Renal cortex interstitium (tissue), 11 donors: ENCODE results near the gene NELFB. TPM values are rescaled to one million over a fixed set of nuclear protein-coding genes. Genes with fewer than 3 reads are reported as not detected.

Experiments used
- DNase-seq, 11 donors: peaks; one replicate each; pipeline ENCODE4 v3.0.0-alpha.2; 2013; ENCODE audit warnings: low read depth in 9 of 11, low spot score in 4 of 11; ENCODE audit errors: extremely low read depth in 1 of 11
- polyA plus RNA-seq, 3 donors: library from polyadenylated mRNA; unstranded; fragments of 120-200 nt; gene quantifications; one replicate each; pipeline ENCODE4 v1.2.1, GENCODE V29; 2013; ENCODE audit not compliant: insufficient read length in 3 of 3

The NELFB gene
- polyA plus RNA-seq, 3 donors = 49.8 to 62.2 (median 55.2) TPM

DNA sequence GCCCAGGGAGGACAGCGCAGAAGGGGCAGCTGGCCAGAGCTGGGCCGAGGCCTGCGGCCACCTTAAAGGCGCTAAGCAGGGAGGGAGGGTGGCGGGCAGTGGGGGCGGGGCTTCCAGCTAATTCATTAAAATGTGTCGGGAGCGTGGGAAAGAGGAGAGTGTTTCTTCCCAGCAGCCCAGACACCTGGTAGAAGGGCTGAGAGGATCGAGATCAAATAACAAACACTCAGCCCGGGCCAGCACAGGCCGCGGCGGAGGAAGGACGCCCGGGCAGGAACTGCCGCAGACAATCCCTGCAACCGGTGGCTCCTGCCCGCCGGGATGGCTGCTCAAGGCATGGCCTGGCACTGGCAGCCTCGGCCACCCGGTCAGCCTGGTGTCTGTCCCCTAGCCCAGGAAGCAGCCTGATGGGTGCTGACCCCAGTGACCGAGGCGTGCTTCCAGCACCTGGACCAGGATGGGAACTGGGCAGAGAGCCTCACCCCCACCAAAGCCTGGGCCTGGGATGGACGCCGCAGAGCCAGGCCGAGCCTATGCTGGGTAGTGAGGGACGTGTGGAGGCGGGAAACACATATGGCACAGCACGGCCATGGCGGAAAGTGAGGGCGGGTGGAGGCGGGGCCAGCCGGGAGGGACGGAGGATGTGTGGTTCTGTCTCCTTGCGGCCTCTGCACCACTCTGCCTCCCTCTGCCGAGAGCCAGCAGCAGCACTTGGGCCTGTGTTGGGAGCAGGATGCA is 50.1 kb downstream of the NELFB start:
- no peak for DNase-seq

DNA sequence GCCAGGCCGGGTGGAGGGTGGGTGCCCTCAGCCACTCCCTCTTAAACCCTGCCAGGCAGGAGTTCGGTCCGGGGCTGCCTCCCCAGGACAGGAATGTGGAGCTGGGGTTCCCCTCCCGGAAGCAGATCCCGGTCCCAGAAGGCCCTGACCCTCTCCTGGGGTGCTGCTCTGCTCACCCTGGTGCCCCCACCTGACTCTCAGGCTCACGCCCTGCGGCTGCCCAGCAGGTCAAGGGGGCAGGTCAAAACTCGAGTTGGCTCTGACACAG is 50.6 kb downstream of the NELFB start:
- DNase-seq = no peak

DNA sequence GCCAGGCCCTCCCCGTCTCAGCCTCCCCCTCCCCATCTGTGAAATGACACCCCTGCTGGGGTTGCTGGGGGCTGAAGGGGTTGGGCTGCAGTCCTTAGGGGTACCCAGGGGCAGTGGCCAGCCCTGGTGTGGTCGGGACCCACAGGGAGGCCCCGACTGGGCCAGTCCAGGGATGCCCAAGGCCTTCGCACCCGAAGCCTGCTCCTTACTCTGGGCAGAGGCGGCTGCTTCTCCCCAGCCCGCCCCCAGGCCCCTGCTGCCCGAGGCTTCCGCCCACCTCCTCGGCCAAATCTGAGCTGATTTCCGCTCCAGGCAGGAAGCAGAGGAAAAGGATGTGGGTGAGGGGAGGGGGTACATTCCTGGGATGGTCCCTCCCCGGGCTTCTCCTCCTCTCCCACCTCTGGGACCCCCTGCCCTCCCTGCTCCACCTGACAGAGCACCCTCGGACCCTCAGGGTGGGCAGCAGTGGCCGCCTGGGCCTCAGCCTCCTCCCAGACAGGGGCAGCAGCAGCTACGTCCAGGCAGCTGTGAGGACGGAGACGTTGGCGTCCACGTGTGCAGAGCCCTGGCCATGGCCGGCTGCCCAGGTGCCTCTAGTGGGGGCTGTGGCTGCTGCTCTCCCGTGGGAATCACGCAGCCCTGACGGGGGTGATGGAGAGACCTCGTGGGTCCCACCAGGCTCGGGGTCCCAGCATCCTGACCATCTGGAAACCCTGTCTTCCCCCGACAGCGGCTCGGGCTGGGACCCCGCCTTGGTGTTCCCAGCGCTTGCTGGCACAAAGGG is 51.1 kb downstream of the NELFB start:
- no peak for DNase-seq

DNA sequence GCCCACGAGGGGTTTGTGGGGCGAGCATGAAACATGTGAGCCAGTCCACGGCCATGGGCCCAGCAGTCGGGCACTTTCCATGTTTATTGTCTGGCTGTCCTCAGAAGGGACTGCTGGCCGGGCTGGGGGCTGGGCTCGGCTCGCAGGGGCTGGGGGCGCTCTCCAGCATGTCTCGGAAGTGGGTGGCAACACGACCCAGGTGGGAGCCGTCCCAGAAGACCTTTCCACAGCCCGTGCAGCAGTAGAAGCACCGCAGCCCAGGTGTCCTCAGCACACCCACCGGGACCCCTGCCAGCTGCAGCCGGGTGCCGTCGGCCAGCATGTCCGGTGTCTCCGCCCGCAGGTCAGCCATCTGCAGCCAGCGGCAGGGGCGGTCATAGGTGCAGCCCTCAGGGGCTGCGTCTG is 51.7 kb downstream of the NELFB start:
- DNase-seq = no peak

DNA sequence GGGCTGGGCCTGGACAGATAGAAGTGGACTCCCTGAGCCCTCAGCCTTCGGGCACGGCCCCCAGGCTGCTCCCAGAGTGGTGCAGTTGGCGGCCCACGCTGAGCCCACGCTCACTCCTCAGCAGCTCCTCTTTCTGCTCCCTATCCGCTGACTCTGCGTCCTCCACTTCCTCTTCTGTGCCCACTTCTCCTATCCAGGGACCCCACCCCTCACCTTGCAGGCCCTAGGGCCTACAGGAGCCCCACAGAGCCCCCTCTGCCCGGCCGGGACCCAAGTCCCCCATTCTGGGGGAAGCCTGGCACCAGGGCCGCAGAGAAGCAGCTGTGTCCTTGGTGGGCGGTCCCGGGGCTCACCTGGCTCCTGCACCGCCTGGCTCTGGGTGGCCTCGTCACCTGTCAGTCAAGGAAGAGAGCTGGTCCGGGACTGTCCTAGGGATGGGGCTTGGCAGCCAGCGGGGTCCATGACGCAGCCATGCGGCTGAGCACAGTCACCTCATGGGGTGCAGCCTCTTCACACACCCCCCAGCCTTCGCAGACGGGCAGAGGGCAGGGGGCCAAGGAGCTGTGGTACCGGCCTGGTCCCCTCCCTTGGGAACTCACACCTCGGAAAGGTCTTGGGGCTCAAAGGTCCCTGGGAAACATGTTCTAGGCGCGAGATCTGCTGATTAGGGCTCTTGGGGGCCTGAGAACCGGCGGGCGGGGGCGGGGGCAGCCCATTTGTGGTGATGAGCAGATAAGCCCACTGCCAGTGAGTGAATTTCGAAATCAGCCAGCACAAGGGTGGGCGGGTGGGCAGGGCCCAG is 52.3 kb downstream of the NELFB start:
- no peak for DNase-seq

DNA sequence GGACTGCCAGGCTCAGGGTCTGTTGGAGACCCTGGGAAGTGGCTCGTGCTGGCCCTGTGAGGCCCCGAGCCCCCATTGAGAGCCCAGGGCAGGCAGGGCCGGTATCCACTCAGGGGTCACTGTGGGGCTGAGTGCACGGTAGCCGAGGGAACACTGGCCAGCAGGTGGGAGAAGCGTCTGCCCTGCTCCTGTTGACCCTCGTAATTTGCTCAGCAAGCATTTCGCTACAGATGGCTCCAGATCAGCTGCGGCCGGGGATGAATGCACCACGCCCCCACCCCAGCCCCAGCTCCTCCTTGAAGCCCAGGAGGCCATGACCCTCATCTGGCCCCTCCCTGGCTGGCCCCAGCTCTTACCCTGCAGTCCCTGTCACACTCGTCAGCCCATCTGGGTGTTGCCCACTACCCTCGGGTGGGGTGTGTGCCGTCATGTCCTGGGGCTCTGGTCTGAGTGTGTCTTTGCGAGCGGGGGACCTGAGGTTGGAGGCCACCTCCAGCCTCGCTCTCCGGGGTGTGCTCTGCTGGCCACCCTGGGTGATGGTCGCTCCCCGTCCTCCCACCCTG is 53.0 kb downstream of the NELFB start:
- no peak for DNase-seq

DNA sequence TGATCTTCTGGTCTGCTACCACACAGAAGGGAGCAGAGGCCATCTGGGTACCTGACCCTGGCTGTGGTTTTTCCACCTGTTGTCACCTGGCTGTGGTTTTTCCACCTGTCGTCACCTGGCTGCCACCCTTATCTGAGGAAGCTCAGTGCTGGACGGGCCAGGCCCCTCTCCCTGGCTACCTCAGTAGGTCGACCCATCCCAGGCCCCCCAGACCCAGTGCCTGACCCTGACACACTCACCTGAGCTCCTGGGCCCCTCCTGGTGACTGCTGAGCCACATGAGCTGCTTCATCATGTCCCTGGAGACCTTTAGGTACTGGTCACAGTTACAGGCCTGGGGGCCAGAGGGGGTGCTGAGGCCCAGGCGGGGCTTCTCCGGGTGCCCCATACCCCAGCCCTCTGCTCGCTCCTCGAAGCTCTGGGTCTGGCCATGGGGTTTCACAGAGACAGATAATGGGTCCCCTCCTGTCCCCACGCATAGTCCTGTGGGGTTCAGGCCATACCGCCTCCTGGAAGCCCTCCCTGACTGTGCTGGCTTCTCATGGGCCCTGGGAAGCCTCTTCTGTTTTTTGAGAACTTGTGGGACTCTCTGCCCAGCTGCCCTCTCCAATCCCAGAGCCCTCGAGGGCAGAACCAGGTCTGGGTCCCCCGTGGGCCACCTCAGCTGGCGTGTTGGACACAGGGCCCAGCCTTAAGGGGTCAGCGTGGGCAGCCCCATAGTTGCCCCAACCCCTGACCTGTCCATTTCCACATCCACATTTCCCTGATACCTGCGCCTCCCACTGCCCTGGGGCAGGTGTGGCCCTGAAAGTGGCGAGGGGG is 54.5 kb downstream of the NELFB start:
- DNase-seq = no peak

DNA sequence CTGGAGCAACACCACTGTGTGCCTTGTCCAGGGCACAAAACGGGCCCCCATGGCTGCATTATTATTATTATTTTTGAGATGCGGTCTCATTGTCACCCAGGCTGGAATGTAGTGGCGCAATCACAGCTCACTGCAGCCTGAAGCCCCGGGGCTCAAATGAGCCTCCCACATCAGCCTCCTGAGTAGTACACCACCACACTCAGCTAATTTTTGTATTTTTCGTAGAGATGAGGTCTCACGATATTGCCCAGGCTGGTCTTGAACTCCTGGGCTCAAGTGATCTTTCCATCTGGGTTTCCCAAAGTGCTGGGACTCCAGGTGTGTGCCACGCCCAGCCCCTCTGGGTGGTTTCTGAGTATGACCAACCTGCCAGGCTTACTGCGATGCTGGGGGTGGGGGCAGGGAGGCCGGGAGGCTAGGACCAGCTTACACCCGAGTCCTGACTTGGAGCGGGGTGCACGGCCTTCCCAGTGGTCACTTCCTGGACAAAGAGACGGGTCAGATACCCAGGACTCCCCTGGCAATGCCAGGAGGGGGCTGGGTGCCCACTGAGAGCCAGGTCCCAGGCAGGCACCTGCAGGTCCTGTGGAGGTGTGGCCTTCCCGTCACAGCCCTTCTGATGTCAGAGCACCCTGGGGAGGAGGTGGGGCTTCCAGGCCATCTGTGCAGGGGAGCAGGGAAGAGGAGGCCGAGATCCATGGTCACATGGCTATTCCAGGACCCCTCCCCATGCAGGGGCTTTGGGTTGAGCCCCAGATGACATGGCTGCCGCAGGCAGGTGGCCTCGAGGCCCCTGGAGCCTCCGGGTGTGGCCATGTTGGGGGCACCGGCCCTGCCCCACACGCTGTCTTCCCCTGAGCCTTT is 55.3 kb downstream of the NELFB start:
- no peak for DNase-seq

DNA sequence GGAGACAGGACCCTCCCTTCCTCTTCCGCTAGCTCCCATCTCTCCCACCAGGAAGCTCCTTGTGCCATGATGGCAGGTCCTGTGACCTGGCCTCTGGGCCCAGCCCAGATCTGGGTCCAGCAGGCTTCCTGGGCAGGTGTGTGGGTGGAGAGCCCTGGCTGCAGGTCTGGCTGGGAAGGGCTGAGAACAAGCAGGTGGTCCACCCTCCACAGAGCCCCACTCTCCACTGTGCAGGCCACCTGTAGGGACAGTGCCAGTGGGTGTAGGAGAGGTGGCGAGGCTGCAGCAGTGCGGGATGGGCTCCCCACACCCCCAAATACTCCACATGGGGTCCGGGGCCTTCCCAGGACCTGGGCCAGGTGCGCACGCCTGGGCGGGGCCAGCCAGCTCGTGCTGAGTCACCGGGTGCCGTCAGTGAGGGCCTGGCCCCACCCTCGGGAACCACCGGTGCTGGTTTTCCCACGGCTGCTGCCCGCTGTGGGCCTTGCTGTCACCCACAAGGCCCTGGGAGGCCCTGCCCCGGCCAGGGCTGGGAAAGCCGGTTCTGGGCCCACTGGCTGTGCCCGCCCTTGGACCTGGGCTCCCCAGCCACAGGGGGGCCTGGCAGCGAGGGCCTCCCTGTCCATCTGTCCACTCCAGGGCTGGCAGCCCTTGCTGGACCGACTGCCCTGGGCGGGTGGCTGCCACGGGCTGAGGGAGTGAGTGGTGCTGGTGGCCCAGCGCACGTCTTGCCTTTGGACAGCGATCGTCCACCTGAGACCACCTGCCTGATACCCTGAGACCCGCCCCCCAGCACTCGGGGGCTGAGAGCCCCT is 56.3 kb downstream of the NELFB start:
- DNase-seq = no peak

DNA sequence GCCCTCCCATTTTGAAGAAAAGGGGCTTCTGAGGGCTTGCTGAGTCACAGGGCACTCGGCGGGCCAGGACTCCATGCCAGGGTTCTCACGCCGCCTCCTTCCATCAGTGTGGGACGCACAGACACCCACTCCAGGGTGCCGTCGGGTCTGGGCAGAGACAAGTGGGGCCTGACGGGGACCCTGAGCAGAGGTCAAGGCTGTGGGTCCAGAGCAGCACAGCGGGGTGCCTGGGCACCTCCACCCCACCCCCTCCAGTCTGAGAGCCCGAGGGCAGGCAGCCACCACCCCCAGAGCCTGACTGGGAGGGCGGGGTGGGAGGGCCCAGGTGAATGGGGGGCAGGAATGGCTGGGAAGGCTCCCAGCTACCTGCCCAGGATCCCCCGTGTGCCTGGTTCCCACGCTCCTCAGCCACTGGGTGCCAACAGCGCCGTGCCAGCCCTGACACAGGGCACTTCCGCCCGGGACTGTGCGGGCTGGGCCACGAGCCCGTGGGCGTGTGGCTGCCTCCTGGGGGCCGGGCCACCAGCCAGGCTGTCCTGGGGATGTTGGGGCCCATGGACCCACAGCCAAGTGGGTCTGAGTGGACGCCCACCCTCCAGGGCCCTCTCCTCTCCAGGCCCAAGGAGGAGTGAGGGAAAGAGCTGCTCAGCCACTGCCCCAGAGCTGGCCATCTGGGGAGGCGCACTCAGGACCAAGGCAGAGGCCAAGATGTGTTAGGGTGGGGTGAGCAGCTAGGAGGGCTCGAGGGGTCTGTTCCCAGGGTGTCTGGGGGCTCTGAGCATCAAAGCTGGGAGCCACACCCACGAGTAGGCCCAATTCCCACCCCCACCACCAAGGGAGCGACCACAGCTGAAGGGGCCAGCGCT is 57.1 kb downstream of the NELFB start:
- no peak for DNase-seq

DNA sequence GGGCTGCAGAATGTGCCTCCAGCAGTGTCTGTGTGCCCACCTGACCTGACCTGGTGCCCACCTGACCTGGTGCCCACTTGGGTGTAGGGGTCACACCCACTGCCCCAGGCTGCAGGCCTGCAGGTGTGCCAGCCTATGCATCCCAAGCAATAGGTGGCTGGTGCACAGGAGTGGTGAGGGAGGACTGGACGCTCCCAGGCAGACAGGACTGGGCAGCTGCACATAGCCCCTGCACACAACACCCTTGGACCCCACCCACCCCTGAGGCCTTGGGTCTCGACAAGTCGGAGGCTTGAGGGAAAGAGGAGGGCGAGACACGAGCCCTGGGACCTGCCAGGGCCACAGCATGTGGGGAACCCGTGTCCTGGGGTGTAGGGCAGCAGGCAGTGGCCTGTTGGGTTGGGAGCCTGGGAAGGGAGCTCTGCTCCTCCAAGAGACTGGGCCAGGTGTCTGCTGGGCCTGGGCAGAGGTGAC is 57.8 kb downstream of the NELFB start:
- no peak for DNase-seq

DNA sequence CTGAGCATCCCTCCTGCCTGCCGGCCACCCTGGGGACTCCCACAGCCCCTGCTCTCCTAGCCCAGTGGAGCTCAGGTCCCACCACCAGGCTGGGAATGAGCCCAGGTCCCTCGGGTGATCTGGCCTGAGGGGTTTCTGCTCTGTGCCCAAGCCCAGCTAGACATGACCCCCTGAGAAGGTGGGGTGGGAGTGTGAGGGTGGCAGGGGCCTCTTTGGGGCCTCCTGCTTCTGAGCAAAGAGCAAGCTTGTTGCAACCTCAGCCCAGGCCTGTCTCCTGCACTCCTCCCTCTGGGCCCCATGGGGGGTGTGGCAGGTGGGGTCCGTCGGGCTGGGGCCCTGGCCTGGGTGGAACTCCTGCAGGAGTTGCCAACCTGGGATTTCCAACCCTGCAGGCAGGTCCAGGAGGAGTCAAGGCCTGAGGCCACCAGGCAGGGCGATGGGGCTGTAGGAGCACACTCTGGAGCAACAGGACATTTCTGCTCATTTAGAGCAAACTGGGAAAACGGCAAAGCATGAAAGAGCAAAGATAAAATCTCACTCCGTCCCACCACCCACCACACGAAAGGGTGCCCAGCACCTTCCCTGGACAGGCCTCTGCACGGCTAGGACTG is 58.3 kb downstream of the NELFB start:
- no peak for DNase-seq

DNA sequence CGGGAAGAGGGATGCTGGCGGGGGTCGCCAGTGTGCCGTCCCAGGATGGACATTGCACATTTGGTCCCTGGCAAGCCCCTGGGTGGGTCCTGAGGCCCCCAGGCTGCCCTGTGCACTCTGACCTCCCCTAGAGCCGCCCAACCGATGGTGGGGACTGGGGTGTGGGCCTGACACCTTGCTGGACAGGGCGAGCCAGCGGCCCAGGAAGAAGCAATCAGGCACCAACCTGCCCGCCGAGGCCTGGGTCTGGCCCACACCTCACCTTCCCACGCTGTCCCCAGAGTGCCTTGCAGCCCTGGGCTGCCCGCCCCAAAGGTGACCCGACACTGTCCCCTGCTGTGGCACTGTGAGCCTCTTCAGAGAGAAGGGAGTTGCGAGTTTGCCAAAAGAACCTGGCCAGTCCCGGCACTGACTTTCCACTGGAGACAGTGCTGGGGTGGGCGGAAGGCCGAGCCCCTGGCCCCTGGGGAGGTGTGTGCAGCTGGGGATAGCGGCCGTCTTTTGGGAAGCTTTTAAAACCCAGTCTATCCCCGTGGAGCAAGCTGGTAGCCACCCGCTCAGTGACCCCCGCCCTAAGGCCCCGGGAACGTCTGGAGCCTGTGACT is 58.9 kb downstream of the NELFB start:
- no peak for DNase-seq

DNA sequence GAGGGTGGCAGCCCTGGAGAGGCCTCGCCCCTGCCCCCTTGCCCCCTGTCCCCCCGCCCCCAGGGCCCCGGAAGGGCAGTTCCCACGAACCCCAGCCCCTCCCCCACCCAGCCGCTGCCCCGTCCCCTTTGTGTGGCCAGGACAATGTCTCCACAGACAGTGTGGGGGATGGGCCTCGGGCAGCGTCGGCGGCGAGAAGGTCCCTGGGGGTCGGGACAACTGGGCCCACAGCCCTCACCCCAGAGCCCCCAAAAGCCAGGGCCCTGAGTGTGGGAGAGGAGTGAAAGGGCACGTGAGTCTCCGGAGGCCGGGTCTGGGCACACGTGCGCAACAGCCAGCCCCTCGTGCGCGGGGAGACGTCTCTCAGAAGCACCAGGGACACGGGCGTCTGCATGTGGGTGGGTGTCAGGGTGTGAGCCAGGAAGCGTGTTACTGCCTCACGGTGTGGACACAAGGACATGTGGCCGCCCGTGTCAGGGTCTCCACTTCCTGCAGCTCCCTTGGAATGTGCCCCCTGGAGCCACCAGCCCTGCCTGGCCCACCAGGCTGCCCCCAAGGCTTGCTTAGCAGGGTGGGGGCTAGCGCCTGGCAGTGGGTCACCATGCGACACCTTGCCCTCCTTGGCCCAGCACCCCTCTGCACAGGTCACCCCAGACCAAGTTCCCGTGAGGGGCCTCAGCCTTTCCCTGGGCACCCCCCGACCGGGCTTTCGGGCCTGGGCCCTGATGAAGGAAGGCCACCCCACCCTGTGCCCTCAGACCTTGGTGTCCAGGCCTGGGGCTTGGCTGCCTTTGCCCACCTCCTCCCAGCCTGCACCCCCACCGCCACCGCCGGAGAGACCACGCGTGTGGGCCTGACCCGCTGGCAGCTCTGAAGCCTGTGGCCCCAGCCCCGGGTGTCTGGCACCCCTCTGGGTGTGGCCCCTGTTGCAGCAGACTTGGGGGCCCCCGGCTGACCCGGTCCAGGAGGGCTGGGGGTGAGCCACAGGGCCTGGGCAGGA is 59.7 kb downstream of the NELFB start:
- no peak for DNase-seq
